K562 (cell line): ENCODE data around the gene IRF6. TPM values are rescaled to one million over a fixed set of nuclear protein-coding genes. Genes with fewer than 3 reads are reported as not detected.
A peak's percentile ranks its signal among the peaks of the same experiment; 100 is the strongest.

ENCODE experiments used
- ATF7 ChIP-seq: fragments of 450-650 bp; IDR thresholded peaks from 2 replicates; pipeline ENCODE4 v1.7.1; 2014; ENCODE audit warnings: mild to moderate bottlenecking, moderate library complexity
- BRD9 ChIP-seq: fragments of 450-650 bp; IDR thresholded peaks from 2 replicates; pipeline ENCODE4 v1.6.1; 2018; ENCODE audit warnings: low read depth; ENCODE audit not compliant: partially characterized antibody
- CBX2 ChIP-seq: fragments of 200-600 bp; sonication (generic); IDR thresholded peaks from one replicate; pipeline ENCODE4 v1.6.1; 2012; ENCODE audit warnings: mild to moderate bottlenecking, low read length, inconsistent platforms; ENCODE audit not compliant: insufficient read depth, poor library complexity, severe bottlenecking
- CBX8 ChIP-seq: fragments of 200-600 bp; sonication (generic); IDR thresholded peaks from 2 replicates; pipeline ENCODE4 v1.6.1; 2012; ENCODE audit warnings: borderline replicate concordance, mixed run types, low read depth, mild to moderate bottlenecking, moderate library complexity, mixed read lengths, low read length, control low read depth, inconsistent platforms; ENCODE audit not compliant: poor library complexity, severe bottlenecking; ENCODE audit errors: extremely low read depth
- CC2D1A ChIP-seq: fragments of 450-650 bp; IDR thresholded peaks from 2 replicates; pipeline ENCODE4 v1.6.1; 2017; ENCODE audit warnings: mild to moderate bottlenecking
- CHD4 ChIP-seq: fragments of 200-600 bp; sonication (generic); IDR thresholded peaks from 3 replicates; pipeline ENCODE4 v1.6.1; 2012; ENCODE audit warnings: low read depth, mild to moderate bottlenecking, mixed read lengths, low read length, inconsistent platforms; ENCODE audit not compliant: insufficient read depth, insufficient replicate concordance, poor library complexity, severe bottlenecking
- EHMT2 ChIP-seq: fragments of 450-650 bp; IDR thresholded peaks from 2 replicates; pipeline ENCODE4 v1.6.1; 2018; ENCODE audit warnings: antibody characterized with exemption
- ETS1 ChIP-seq: conservative IDR thresholded peaks from 2 replicates; pipeline ENCODE4 v1.6.1; 2011; ENCODE audit warnings: low read depth, mild to moderate bottlenecking, low read length; ENCODE audit not compliant: control insufficient read depth
- GABPA ChIP-seq: fragments of 200-800 bp; sonication (Bioruptor generic); conservative IDR thresholded peaks from 2 replicates; pipeline ENCODE4 v1.6.1; 2016; ENCODE audit warnings: low read depth, missing genetic modification characterization, missing compliant biosample characterization
- IFI16 ChIP-seq: fragments of 250-450 bp; sonication (Bioruptor Pico); IDR thresholded peaks from 2 replicates; pipeline ENCODE4 v2.1.2; 2022; ENCODE audit warnings: mild to moderate bottlenecking, inconsistent platforms
- JUND ChIP-seq, 2 experiments: IDR thresholded peaks; 2 replicates in 1 of 2; 3 replicates in 1 of 2; pipeline ENCODE4 v1.6.1; 2011; ENCODE audit warnings: borderline replicate concordance in 2 of 2, low read depth in 2 of 2, low read length in 2 of 2, improper control_type of control experiment in 1 of 2, missing biosample characterization in 1 of 2, missing genetic modification characterization in 1 of 2, missing genetic modification reagents in 1 of 2
- PHB2 ChIP-seq: fragments of 450-650 bp; IDR thresholded peaks from 2 replicates; pipeline ENCODE4 v1.6.1; 2017; ENCODE audit warnings: low read depth
- POLR2A ChIP-seq: fragments of 450-650 bp; conservative IDR thresholded peaks from 2 replicates; pipeline ENCODE4 v1.6.1; 2016
- PRMT5 ChIP-seq: sonication (generic); formaldehyde crosslinking; IDR thresholded peaks from 2 replicates; pipeline ENCODE4 v1.5.0; 2020; ENCODE audit warnings: missing genetic modification reagents
- SMARCB1 ChIP-seq: IDR thresholded peaks from 2 replicates; pipeline ENCODE4 v1.6.1; 2011; ENCODE audit warnings: improper control_type of control experiment, low read depth; ENCODE audit not compliant: insufficient read length
- TCF7 ChIP-seq: sonication (generic); IDR thresholded peaks from 2 replicates; pipeline ENCODE4 v1.6.1; 2016; ENCODE audit warnings: antibody characterized with exemption, borderline replicate concordance
- ZC3H8 ChIP-seq: fragments of 450-650 bp; IDR thresholded peaks from 2 replicates; pipeline ENCODE4 v1.6.1; 2017
- ZNF398 ChIP-seq: fragments of 250-450 bp; sonication (Bioruptor Pico); IDR thresholded peaks from 2 replicates; pipeline ENCODE4 v1.8.0; 2021; ENCODE audit warnings: moderate library complexity, mild to moderate bottlenecking, inconsistent platforms
- ZNF445 ChIP-seq: fragments of 250-450 bp; sonication (Bioruptor Pico); IDR thresholded peaks from 2 replicates; pipeline ENCODE4 v1.4.0; 2020; ENCODE audit warnings: low read depth, mild to moderate bottlenecking, moderate library complexity
- ZNF589 ChIP-seq: fragments of 200-800 bp; sonication (Bioruptor generic); IDR thresholded peaks from 2 replicates; pipeline ENCODE4 v1.6.1; 2016; ENCODE audit warnings: low read depth, missing genetic modification characterization, missing compliant biosample characterization
- polyA plus RNA-seq, 8 experiments: library from polyadenylated mRNA; depleted of rRNA in 4 of 8; stranded (reverse) in 5 of 8; unstranded in 3 of 8; fragments of >200 nt; fragmentation: Nextera tagmentation in 2 of 8; fragmentation: Illumina TruSeq in 1 of 8; extraction: Ambion mirVana in 2 of 8; extraction: Trizol in 1 of 8; gene quantifications; 2 replicates each; pipeline versions ENCODE4 v1.2.1 to v1.2.3, GENCODE V29; 2011 to 2014; ENCODE audit warnings: inconsistent platforms in 1 of 8, missing spikeins in 1 of 8
- total RNA-seq, 7 experiments: library from RNA; depleted of rRNA in 6 of 7; stranded (reverse); fragments of >200 nt in 6 of 7; fragmentation: Illumina TruSeq in 2 of 7; extraction: Trizol in 2 of 7; gene quantifications; 2 replicates each; pipeline versions ENCODE4 v1.2.1 to v1.2.3, GENCODE V29; 2011 to 2021; ENCODE audit warnings: low replicate concordance in 1 of 7
- TF ChIP-seq, protein P1 (sequence below): fragments of 450-650 bp; IDR thresholded peaks from 2 replicates; pipeline ENCODE4 v1.6.1; 2016
- TF ChIP-seq, protein P2 (sequence below): sonication (generic); formaldehyde crosslinking; IDR thresholded peaks from 2 replicates; pipeline ENCODE4 v1.8.1; 2023; ENCODE audit warnings: mild to moderate bottlenecking, missing genetic modification reagents

Gene IRF6
- total and polyA plus RNA-seq, 9 of the 15 experiments (the other 6 are each of a cell fraction or from before 2014, with no cell fraction given): 0.03 to 0.65 (median 0.17) TPM

- no peak for TF ChIP-seq GABPA
- TF ChIP-seq TCF7: no peak
- no peak for TF ChIP-seq ZNF398 (CRISPR knock-in tag)
- TF ChIP-seq EHMT2: peak; percentile 42; the same call in 1 of the 2 replicates
- TF ChIP-seq ZC3H8: no peak
- peak; percentile 79; the same call in 1 of the 2 replicates for TF ChIP-seq ATF7
- TF ChIP-seq CBX2: no peak
- TF ChIP-seq, protein P1, sequence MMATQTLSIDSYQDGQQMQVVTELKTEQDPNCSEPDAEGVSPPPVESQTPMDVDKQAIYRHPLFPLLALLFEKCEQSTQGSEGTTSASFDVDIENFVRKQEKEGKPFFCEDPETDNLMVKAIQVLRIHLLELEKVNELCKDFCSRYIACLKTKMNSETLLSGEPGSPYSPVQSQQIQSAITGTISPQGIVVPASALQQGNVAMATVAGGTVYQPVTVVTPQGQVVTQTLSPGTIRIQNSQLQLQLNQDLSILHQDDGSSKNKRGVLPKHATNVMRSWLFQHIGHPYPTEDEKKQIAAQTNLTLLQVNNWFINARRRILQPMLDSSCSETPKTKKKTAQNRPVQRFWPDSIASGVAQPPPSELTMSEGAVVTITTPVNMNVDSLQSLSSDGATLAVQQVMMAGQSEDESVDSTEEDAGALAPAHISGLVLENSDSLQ: no peak
- TF ChIP-seq PRMT5 (CRISPR knock-in tag): no peak
- no peak for TF ChIP-seq CC2D1A
- no peak for TF ChIP-seq POLR2A
- TF ChIP-seq PHB2: no peak
- TF ChIP-seq CHD4: no peak
- no peak for TF ChIP-seq IFI16
- no peak for TF ChIP-seq ETS1
- no peak for TF ChIP-seq ZNF589 (CRISPR knock-in tag)
- TF ChIP-seq SMARCB1: no peak
- peak; percentile 88 for TF ChIP-seq JUND (IDR thresholded peaks at IDR 0.05; ENCODE audit: borderline replicate concordance, low read depth, low read length)
- peak; percentile 83; the same call in 1 of the 3 replicates for TF ChIP-seq JUND (tag; IDR thresholded peaks at IDR 0.05; ENCODE audit: borderline replicate concordance, low read depth, low read length)
- no peak for TF ChIP-seq CBX8
- TF ChIP-seq, protein P2, sequence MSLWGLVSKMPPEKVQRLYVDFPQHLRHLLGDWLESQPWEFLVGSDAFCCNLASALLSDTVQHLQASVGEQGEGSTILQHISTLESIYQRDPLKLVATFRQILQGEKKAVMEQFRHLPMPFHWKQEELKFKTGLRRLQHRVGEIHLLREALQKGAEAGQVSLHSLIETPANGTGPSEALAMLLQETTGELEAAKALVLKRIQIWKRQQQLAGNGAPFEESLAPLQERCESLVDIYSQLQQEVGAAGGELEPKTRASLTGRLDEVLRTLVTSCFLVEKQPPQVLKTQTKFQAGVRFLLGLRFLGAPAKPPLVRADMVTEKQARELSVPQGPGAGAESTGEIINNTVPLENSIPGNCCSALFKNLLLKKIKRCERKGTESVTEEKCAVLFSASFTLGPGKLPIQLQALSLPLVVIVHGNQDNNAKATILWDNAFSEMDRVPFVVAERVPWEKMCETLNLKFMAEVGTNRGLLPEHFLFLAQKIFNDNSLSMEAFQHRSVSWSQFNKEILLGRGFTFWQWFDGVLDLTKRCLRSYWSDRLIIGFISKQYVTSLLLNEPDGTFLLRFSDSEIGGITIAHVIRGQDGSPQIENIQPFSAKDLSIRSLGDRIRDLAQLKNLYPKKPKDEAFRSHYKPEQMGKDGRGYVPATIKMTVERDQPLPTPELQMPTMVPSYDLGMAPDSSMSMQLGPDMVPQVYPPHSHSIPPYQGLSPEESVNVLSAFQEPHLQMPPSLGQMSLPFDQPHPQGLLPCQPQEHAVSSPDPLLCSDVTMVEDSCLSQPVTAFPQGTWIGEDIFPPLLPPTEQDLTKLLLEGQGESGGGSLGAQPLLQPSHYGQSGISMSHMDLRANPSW (CRISPR knock-in tag): no peak
- no peak for TF ChIP-seq BRD9
- TF ChIP-seq ZNF445: no peak
Measured at GRCh38 chr1:209808059-209808581, 2.2 kb upstream of the IRF6 start (continued).
